GM10266 (cell line): ENCODE data around the gene PTCD2.
A peak's percentile ranks its signal among the peaks of the same experiment; 100 is the strongest.

Experiments
- DNase-seq: peaks from one replicate; pipeline ENCODE4 v3.0.0; 2012; ENCODE audit errors: extremely low spot score
- CTCF ChIP-seq: IDR thresholded peaks from 2 replicates; pipeline ENCODE4 v1.5.1; 2012; ENCODE audit warnings: mild to moderate bottlenecking, low read depth; ENCODE audit not compliant: control insufficient read depth, insufficient read depth; ENCODE audit errors: missing control alignments

Gene PTCD2

GRCh38 chr5:72319976-72320752 is at the start of gene PTCD2, which contains the start of gene MRPS27:
TSS of gene PTCD2 (plus strand) at chr5:72320373. CDS start at chr5:72320383, 10 bp downstream.
TSS of gene MRPS27 (minus strand) at chr5:72320240. CDS start at chr5:72320221, 19 bp downstream.
- DNase-seq = peak; percentile 96
- peak; percentile 34 for TF ChIP-seq CTCF

GRCh38 chr5:72271702-72272101 is 48.5 kb upstream of the PTCD2 start:
- no peak for DNase-seq

GRCh38 chr5:72272398-72272797 is 47.8 kb upstream of the PTCD2 start:
- TF ChIP-seq CTCF = no peak

More at GRCh38 chr5:72271702-72272101, 48.5 kb upstream of the PTCD2 start:
- TF ChIP-seq CTCF = no peak

GRCh38 chr5:72273547-72273946 is 46.6 kb upstream of the PTCD2 start:
- no peak for TF ChIP-seq CTCF
- no peak for DNase-seq

More at GRCh38 chr5:72272398-72272797, 47.8 kb upstream of the PTCD2 start:
- DNase-seq = no peak

GRCh38 chr5:72276219-72276752 is 43.9 kb upstream of the PTCD2 start:
- no peak for DNase-seq

GRCh38 chr5:72280581-72281069 is 39.5 kb upstream of the PTCD2 start:
- peak; percentile 31 for TF ChIP-seq CTCF
- DNase-seq = no peak

More at GRCh38 chr5:72276219-72276752, 43.9 kb upstream of the PTCD2 start:
- TF ChIP-seq CTCF = no peak

GRCh38 chr5:72281430-72281763 is 38.8 kb upstream of the PTCD2 start:
- DNase-seq = no peak
- TF ChIP-seq CTCF = no peak
